ENCODE results near the gene BTRC.

DNA sequence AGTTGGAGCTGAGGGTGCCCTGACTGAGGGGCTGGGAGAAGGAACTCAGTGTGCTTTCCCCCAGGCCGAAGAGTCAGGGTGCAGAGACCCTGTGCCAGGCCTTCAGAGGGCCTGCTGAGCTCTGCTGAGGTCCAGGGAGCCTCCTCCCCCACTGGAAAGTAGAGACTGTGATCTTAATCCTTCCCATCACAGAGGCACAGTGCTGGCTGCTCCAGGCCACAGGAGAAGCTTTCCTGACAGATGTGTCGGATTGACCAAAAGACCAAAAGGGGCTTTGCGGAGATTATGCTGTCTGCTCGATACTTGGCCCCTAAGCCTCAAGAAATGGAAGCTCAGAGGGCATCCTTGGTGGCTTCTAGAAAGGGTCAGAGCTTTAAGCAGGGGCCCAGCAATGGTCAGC lies 32.9 kb upstream of the BTRC start:
- TF ChIP-seq ATF3 (CRISPR knock-in tag; conservative IDR thresholded peaks at IDR 0.05) (no peak), SMAD3 (CRISPR knock-in tag; IDR thresholded peaks at IDR 0.05; ENCODE audit: borderline replicate concordance) (no peak), CTCF (IDR thresholded peaks at IDR 0.05) (no peak), SP1 (CRISPR knock-in tag; conservative IDR thresholded peaks at IDR 0.05) (no peak), SOX15 (CRISPR knock-in tag; IDR thresholded peaks at IDR 0.05) (no peak)
- TF ChIP-seq, protein P1, sequence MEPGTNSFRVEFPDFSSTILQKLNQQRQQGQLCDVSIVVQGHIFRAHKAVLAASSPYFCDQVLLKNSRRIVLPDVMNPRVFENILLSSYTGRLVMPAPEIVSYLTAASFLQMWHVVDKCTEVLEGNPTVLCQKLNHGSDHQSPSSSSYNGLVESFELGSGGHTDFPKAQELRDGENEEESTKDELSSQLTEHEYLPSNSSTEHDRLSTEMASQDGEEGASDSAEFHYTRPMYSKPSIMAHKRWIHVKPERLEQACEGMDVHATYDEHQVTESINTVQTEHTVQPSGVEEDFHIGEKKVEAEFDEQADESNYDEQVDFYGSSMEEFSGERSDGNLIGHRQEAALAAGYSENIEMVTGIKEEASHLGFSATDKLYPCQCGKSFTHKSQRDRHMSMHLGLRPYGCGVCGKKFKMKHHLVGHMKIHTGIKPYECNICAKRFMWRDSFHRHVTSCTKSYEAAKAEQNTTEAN (CRISPR knock-in tag; IDR thresholded peaks at IDR 0.05): no peak
